Skeletal muscle tissue (tissue), 4 donors: ENCODE measurements around the gene WDR86. TPM values are rescaled to one million over a fixed set of nuclear protein-coding genes. Genes with fewer than 3 reads are reported as not detected.

Source experiments
- H3K27ac ChIP-seq: one replicate; pipeline ENCODE4 v1.7.0; 2013; ENCODE audit warnings: mild to moderate bottlenecking, low read depth, low read length, inconsistent platforms
- H3K27me3 ChIP-seq, 3 donors: one replicate each; pipeline ENCODE4 v1.7.0; 2013; ENCODE audit warnings: low read length in 3 of 3; ENCODE audit not compliant: control insufficient read depth in 3 of 3, insufficient read depth in 3 of 3
- H3K36me3 ChIP-seq, 3 donors: one replicate each; pipeline ENCODE4 v1.7.0; 2013; ENCODE audit warnings: low read length in 3 of 3; ENCODE audit not compliant: control insufficient read depth in 3 of 3, insufficient read depth in 3 of 3
- H3K4me1 ChIP-seq, 3 donors: one replicate each; pipeline ENCODE4 v1.7.0; 2013; ENCODE audit warnings: low read length in 3 of 3, mild to moderate bottlenecking in 3 of 3; ENCODE audit not compliant: control insufficient read depth in 3 of 3, insufficient read depth in 3 of 3
- H3K4me3 ChIP-seq, 3 donors: one replicate each; pipeline ENCODE4 v1.7.0; 2013; ENCODE audit warnings: low read length in 3 of 3
- H3K9ac ChIP-seq, 3 donors: one replicate each; pipeline ENCODE4 v1.7.0; 2013; ENCODE audit warnings: low read length in 3 of 3, mild to moderate bottlenecking in 3 of 3, moderate library complexity in 2 of 3, low read depth in 1 of 3
- H3K9me3 ChIP-seq, 3 donors: one replicate each; pipeline ENCODE4 v1.7.0; 2013; ENCODE audit warnings: low read length in 3 of 3; ENCODE audit not compliant: control insufficient read depth in 3 of 3
- total RNA-seq: library from RNA; depleted of rRNA; stranded (reverse); fragments of >200 nt; gene quantifications from one replicate; pipeline ENCODE4 v1.2.3, GENCODE V29; 2014
- donor health status: Osteomylitis.

Gene WDR86
- total RNA-seq, 1 donor from 2014 or later: 4.7 TPM

DNA sequence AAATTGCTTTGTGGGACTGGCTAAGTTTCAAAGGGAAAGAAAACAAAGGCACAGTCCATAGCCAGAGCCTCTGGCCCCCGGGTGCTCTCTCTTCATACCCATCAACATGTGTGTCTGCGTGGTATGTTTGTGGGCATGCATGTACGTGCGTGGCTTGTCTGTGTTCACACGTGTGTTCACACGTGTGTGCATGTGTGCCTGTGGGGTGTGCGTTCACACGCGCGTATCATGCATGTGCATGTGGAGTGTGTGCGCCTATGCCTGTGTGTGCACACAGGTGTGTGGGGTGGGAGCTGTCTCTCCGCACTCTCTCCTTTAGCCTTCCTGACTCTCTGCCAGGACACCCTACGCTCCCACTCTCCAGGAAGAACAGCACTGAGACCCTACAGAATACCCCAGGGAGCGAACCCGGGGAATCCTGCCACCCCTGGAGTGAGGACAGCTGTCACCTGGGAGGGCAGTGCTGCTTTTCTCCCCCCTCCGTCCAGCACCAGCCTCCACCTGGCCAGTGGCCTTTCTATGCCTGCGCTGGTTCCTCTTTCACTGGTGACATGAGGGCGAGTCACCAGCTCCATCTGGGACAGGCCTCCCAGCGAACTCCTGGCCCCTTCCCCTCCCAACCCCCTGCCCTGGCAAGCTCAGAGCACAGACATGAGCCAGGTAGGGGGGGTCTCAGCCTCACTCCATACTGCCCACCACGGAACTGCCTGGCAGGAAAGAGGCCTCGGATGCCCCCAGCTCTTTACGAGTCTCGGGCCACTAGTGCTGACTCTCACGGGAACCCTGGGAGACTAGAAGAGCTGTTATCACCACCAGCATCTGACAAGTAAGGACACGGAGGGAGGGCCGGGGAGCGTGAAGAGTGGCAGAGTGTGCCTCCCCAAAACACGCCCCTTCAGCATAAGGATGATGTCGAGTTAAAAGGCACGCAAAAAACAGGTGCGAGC, 16.5 kb downstream of the WDR86 start:
- Histone ChIP-seq H3K9me3 (peaks cover 0 to 3% (median 0%) of the 10 kb centered on the region in 3 donors), H3K4me1 (no peaks in the 10 kb centered on the region), H3K27me3 (peaks cover 3 to 43% (median 20%) of the 10 kb centered on the region in 3 donors), H3K4me3 (no peak overlapping the region), H3K36me3 (no peaks in the 10 kb centered on the region), H3K27ac (no peak overlapping the region), H3K9ac (no peak overlapping the region)

DNA sequence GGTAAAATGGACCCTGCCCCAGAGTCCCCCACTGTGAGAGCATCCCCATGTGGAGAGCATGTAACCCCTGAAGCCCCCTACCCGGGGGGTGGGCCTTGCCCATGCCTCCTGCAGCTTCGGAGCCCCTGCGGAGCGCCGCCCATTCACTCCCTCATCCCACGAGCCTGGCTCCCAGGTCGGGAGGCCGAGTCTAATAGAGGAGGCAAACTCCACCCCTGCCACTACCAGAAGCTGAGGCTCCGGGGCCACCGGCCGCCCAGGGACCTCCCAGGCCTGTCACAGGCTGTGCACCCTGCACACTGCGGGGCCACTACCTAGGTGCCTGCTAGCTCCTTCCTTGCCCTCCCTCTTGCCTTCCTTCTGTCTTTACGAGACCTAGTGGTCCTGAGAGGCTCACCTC, 17.4 kb downstream of the WDR86 start:
- H3K27ac ChIP-seq: no peak overlapping the region
- no peak overlapping the region for H3K9ac ChIP-seq
- H3K4me1 ChIP-seq: no peaks in the 10 kb centered on the region
- H3K9me3 ChIP-seq: peaks cover 0 to under 1% (median 0%) of the 10 kb centered on the region in 3 donors
- H3K4me3 ChIP-seq: no peak overlapping the region
- peaks cover 3 to 43% (median 22%) of the 10 kb centered on the region in 3 donors for H3K27me3 ChIP-seq
- H3K36me3 ChIP-seq: no peaks in the 10 kb centered on the region

DNA sequence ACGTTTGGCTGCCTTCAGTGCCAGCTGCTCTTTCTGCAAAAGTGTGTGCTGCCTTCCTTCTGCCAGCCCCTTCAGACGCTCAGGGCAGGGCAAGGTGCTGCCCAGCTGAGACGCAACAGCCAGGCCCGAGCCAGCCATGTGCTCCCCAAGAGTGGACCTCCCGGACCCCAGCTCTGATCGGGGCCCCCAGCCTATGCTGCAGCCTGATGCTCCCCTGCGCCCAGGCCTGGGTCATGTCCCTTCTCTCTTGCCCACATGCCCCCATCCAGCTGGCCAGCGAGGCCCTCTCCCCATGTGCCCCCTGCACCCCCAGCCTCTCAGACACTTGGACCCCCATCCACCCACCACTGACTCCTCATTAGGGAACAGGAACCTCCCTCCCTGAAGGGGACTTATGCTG, 17.8 kb downstream of the WDR86 start:
- H3K4me1 ChIP-seq: no peaks in the 10 kb centered on the region
- H3K9ac ChIP-seq: no peak overlapping the region
- no peak overlapping the region for H3K27ac ChIP-seq
- H3K4me3 ChIP-seq: no peak overlapping the region
- H3K36me3 ChIP-seq: no peaks in the 10 kb centered on the region
- peaks cover 3 to 46% (median 25%) of the 10 kb centered on the region in 3 donors for H3K27me3 ChIP-seq
- no peaks in the 10 kb centered on the region for H3K9me3 ChIP-seq

DNA sequence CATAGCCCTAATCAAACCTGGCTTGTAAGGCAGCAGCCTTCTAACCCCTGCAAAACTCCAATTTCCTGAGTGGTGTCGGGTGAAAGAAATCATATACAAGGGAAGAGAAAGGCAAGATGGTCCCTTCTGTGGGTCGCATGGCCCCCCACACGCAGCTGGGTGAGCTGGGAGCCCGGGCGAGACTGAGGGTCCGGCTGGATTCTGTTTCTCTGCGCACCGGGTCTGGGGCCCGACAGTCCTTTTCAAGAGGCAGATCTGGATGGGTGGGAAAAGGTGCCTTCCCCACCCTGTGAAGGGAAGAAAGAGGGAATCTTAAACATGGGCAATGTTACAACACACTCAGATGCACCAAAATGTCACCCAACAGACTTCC, 18.5 kb downstream of the WDR86 start:
- H3K27ac ChIP-seq: no peak overlapping the region
- H3K4me1 ChIP-seq: peaks cover 0 to 4% (median under 1%) of the 10 kb centered on the region in 3 donors
- no peaks in the 10 kb centered on the region for H3K36me3 ChIP-seq
- no peak overlapping the region for H3K9ac ChIP-seq
- H3K9me3 ChIP-seq: no peaks in the 10 kb centered on the region
- no peak overlapping the region for H3K4me3 ChIP-seq
- peaks cover 3 to 49% (median 26%) of the 10 kb centered on the region in 3 donors for H3K27me3 ChIP-seq

DNA sequence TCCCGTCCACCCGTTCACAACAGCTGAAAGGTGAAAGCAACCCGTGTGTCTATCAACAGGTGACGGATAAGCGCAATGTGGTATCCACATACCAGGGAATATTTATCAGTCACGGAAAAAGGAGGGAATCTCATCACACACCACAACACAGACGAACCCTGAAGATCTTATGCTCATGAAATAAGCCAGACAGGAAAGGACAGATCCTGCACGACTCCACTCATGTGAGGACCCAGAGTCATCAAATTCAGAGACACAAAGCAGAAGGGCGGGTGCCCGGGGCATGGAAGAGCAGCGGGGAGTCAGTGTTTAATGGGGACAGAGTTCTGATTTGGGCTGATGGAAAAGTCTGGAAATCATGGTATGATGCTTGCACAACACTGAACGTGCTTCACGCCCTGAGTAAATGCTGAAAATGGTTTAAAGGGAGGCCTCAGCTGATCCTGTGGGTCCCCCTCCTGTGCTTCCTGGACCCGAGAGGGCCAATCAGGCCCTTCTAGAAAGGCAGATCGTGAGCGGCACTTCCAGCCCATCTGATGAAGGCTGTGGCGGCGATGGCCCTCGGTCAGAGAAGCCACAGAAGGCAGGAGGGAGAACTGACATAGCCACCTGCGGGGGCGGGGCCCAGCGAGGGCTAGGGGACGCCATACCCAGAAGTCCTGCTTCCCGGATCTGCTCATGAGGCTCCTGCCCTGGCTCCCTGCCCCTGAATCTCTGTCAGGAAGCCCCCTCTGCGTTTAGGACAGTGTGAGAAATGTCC, 19.1 kb downstream of the WDR86 start:
- Histone ChIP-seq H3K9me3 (no peaks in the 10 kb centered on the region), H3K36me3 (no peaks in the 10 kb centered on the region), H3K4me3 (no peak overlapping the region), H3K4me1 (peaks cover 0 to 5% (median 2%) of the 10 kb centered on the region in 3 donors), H3K9ac (no peak overlapping the region), H3K27ac (no peak overlapping the region), H3K27me3 (peaks cover 6 to 51% (median 26%) of the 10 kb centered on the region in 3 donors)

DNA sequence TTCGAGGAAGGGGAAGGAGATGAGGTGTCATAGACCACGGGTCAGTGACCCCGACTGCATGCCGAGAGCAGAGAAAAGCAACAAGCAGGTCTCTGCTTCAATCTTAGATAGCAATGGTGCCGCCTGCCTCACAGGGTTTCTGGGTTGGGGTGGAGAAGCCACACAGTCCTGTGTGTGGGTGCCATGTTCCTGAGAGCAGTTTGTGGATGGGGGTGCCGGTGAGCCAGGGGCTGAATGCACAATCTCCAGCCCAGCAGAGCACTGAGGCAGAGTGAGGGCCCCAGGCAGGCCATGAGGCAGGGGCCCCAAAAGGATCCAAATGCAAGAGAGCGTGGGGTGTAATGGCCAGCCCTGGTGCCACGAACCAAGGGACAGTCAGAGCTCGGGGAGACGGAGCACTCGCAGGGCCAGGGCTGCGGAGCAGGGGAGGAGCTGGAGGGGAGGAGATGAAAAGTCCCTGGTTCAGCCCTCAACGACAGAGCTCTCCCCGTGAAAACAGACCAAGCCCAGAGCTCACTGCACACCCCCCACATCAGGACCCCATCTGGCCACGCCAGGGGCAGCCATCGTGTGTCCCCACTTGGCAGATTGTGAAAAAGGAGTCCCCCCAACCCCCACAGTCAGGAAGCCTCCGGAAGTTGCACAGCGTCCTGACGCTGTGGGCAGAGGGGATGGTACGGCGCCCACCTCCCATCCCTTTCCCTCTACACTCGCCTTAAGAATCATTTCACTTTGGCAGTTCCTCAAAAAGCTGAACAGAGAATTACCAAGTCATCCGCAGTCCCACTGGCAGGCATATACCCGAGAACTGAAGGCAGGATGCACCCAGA, 19.9 kb downstream of the WDR86 start:
- Histone ChIP-seq H3K9ac (no peak overlapping the region), H3K36me3 (no peaks in the 10 kb centered on the region), H3K27me3 (peaks cover 8 to 54% (median 33%) of the 10 kb centered on the region in 3 donors)

DNA sequence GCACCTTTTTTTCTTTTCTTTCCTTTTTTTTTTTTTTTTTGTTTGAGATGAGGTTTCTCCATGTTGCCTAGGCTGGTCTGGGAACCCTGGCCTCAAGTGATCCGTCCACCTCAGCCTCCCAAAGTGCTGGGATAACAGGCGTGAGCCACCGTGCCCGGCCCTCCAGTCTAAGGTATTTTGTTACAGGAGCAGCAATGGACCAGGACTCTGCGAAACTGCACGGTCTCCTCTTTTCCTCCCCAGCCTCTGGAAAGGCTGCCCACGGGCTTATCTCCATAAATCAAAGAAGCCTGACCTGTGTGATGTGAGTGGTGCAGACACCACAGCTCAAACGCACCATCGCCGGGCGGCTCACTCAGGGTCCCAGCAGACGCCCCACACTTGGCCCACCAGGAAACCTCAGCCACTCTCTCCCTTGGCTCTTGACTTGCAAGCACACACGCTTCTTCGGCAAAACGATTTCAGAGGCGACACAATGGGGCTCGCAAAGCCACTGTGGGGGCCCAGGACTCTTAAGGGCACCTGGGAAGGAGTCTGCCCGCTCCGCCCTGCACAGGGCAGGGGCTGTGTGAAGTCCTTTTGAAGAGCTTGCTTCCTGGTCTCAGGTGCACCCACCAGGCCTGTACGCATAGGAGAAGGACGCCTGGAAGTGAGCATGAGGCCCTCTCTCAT, 20.6 kb downstream of the WDR86 start:
- no peaks in the 10 kb centered on the region for H3K36me3 ChIP-seq
- peaks cover 2 to 12% (median 2%) of the 10 kb centered on the region in 3 donors for H3K4me1 ChIP-seq
- no peaks in the 10 kb centered on the region for H3K9me3 ChIP-seq
- no peak overlapping the region for H3K4me3 ChIP-seq
- no peak overlapping the region for H3K9ac ChIP-seq
- H3K27ac ChIP-seq: no peak overlapping the region
- H3K27me3 ChIP-seq: peaks cover 15 to 54% (median 40%) of the 10 kb centered on the region in 3 donors

More for the DNA sequence above, 19.9 kb downstream of the WDR86 start:
- Histone ChIP-seq H3K9me3 (no peaks in the 10 kb centered on the region), H3K4me3 (no peak overlapping the region), H3K27ac (no peak overlapping the region), H3K4me1 (peaks cover 2 to 12% (median 2%) of the 10 kb centered on the region in 3 donors)

DNA sequence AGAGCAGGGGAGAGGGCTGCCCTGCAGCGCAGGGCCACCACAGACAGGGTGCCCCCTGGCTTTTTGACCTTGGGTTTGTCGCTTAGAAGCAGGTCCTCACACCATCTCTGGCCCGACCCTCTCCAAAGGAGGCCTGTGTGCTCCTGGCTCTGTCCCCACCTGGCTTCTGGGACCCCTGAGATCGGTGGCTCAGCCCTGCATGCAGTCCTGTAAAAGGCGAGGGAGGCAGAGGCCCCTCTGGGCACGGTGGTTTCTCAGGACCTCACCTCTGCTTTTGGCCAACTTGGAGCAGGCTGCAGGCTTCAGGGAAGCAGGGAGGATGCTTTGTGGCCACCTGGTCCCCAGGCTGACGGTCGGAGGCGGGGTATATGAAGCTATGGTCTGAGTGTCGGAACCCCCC, 21.4 kb downstream of the WDR86 start:
- no peaks in the 10 kb centered on the region for H3K36me3 ChIP-seq
- no peak overlapping the region for H3K27ac ChIP-seq
- no peak overlapping the region for H3K9ac ChIP-seq
- no peak overlapping the region for H3K4me3 ChIP-seq
- no peaks in the 10 kb centered on the region for H3K9me3 ChIP-seq
- H3K27me3 ChIP-seq: peaks cover 19 to 51% (median 46%) of the 10 kb centered on the region in 3 donors
- peaks cover 2 to 12% (median 2%) of the 10 kb centered on the region in 3 donors for H3K4me1 ChIP-seq

DNA sequence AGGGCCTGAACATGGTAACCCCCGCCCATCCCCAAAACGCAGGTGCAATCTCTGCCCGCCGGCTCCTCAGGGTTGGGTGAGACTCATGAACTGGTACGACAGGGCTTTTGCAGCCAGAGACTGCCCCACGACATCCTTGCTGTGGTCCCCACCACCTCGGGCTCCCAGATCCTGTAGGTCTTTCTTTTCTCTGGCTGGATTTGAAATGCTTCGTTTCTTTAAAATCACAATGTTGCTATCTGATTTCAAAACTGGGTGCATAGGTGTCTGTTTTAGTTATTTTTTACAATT, 21.9 kb downstream of the WDR86 start:
- no peaks in the 10 kb centered on the region for H3K36me3 ChIP-seq
- H3K4me3 ChIP-seq: no peak overlapping the region
- peaks cover 16 to 47% (median 41%) of the 10 kb centered on the region in 3 donors for H3K27me3 ChIP-seq
- H3K4me1 ChIP-seq: peaks cover 2 to 12% (median 2%) of the 10 kb centered on the region in 3 donors
- no peak overlapping the region for H3K27ac ChIP-seq
- H3K9ac ChIP-seq: no peak overlapping the region
- H3K9me3 ChIP-seq: no peaks in the 10 kb centered on the region
